GF-D8 (cell line): ENCODE data around the gene LMNB1.
"Not testable (repeated sequence)": the region's sequence is repeated elsewhere in the genome, so short reads cannot be mapped to it uniquely, and the experiment has no call there.

Source experiments
- DNase-seq: peaks from one replicate; lab custom pipeline; 2025; lab: John Stamatoyannopoulos, UW

The LMNB1 gene

GRCh38 chr5:126776499-126777256 is at the start of gene LMNB1:
Gene LMNB1, plus strand, starts transcription at chr5:126777136. Its CDS starts 373 bp downstream, at chr5:126777509.
- DNase-seq: peak; percentile 73

GRCh38 chr5:126732716-126733115 is 44.2 kb upstream of the LMNB1 start:
- no peak for DNase-seq

- not testable (repeated sequence) for DNase-seq
These were observed 42.4 kb upstream of the LMNB1 start for GRCh38 chr5:126734573-126734972.

GRCh38 chr5:126736141-126736540 is 40.8 kb upstream of the LMNB1 start:
- DNase-seq: no peak

GRCh38 chr5:126741361-126741760 is 35.6 kb upstream of the LMNB1 start:
- no peak for DNase-seq

- no peak for DNase-seq
These were observed 34.5 kb upstream of the LMNB1 start for GRCh38 chr5:126742425-126742824.

- DNase-seq: no peak
These were observed 32.1 kb upstream of the LMNB1 start for GRCh38 chr5:126744836-126745235.

GRCh38 chr5:126745259-126745992 is 31.5 kb upstream of the LMNB1 start:
- DNase-seq: no peak

- no peak for DNase-seq
These were observed 30.6 kb upstream of the LMNB1 start for GRCh38 chr5:126746290-126746689.

GRCh38 chr5:126752081-126752785 is 24.7 kb upstream of the LMNB1 start:
- no peak for DNase-seq

GRCh38 chr5:126753227-126753626 is 23.7 kb upstream of the LMNB1 start:
- peak; percentile 0 for DNase-seq

GRCh38 chr5:126754609-126755008 is 22.3 kb upstream of the LMNB1 start:
- peak; percentile 18 for DNase-seq

GRCh38 chr5:126755593-126755992 is 21.3 kb upstream of the LMNB1 start:
- DNase-seq: peak; percentile 71

GRCh38 chr5:126757713-126758357 is 19.1 kb upstream of the LMNB1 start:
- DNase-seq: peak; percentile 65

GRCh38 chr5:126763371-126763770 is 13.6 kb upstream of the LMNB1 start:
- DNase-seq: no peak

GRCh38 chr5:126769703-126770102 is 7.2 kb upstream of the LMNB1 start:
- DNase-seq: no peak

GRCh38 chr5:126773536-126773935 is 3.4 kb upstream of the LMNB1 start:
- not testable (repeated sequence) for DNase-seq

GRCh38 chr5:126774595-126774994 is 2.3 kb upstream of the LMNB1 start:
- DNase-seq: not testable (repeated sequence)

GRCh38 chr5:126777257-126777974 is 480 bp downstream of the LMNB1 start:
- DNase-seq: peak; percentile 2

GRCh38 chr5:126777975-126778674 is 1.2 kb downstream of the LMNB1 start:
- peak; percentile 80 for DNase-seq
